NCI-H146 treated with DMSO at 0.1 percent for 48 hours (cell line): ENCODE results near the gene NF1.
"Not testable (repeated sequence)": the region's sequence is repeated elsewhere in the genome, so short reads cannot be mapped to it uniquely, and the experiment has no call there.

Experiments
- DNase-seq: peaks from one replicate; lab custom pipeline; 2025; ENCODE audit not compliant: unreplicated experiment; lab: John Stamatoyannopoulos, UW

Gene NF1

GRCh38 chr17:31094600-31095235 lies at the start of gene NF1:
NF1 (plus strand) TSS chr17:31094977; CDS start chr17:31095310, 333 bp downstream.
- DNase-seq: peak; percentile 87

- not testable (repeated sequence) for DNase-seq
Observed at GRCh38 chr17:31046856-31047425, 47.8 kb upstream of the NF1 start.

- no peak for DNase-seq
Observed at GRCh38 chr17:31048142-31048541, 46.6 kb upstream of the NF1 start.

GRCh38 chr17:31048780-31049179 lies 46.0 kb upstream of the NF1 start:
- no peak for DNase-seq

- DNase-seq: no peak
Observed at GRCh38 chr17:31050948-31051347, 43.8 kb upstream of the NF1 start.

- DNase-seq: no peak
Observed at GRCh38 chr17:31051506-31051905, 43.3 kb upstream of the NF1 start.

GRCh38 chr17:31052187-31052889 lies 42.4 kb upstream of the NF1 start:
- no peak for DNase-seq

- no peak for DNase-seq
Observed at GRCh38 chr17:31053071-31053470, 41.7 kb upstream of the NF1 start.

- DNase-seq: no peak
Observed at GRCh38 chr17:31054761-31055160, 40.0 kb upstream of the NF1 start.

GRCh38 chr17:31058976-31059375 lies 35.8 kb upstream of the NF1 start:
- DNase-seq: no peak

GRCh38 chr17:31060791-31061550 lies 33.8 kb upstream of the NF1 start:
- DNase-seq: no peak

- DNase-seq: no peak
Observed at GRCh38 chr17:31061678-31062077, 33.1 kb upstream of the NF1 start.

GRCh38 chr17:31062346-31062745 lies 32.4 kb upstream of the NF1 start:
- no peak for DNase-seq

- no peak for DNase-seq
Observed at GRCh38 chr17:31064707-31065106, 30.1 kb upstream of the NF1 start.

- DNase-seq: no peak
Observed at GRCh38 chr17:31067691-31068184, 27.0 kb upstream of the NF1 start.

GRCh38 chr17:31068291-31068690 lies 26.5 kb upstream of the NF1 start:
- DNase-seq: no peak

GRCh38 chr17:31072186-31072585 lies 22.6 kb upstream of the NF1 start:
- no peak for DNase-seq

- no peak for DNase-seq
Observed at GRCh38 chr17:31073411-31073810, 21.4 kb upstream of the NF1 start.

- DNase-seq: no peak
Observed at GRCh38 chr17:31074772-31075555, 19.8 kb upstream of the NF1 start.

- DNase-seq: no peak
Observed at GRCh38 chr17:31078290-31078689, 16.5 kb upstream of the NF1 start.

- DNase-seq: no peak
Observed at GRCh38 chr17:31079731-31080130, 15.0 kb upstream of the NF1 start.
